GM23338 (cell line): ENCODE data around the gene IL36RN. TPM values are rescaled to one million over a fixed set of nuclear protein-coding genes. Genes with fewer than 3 reads are reported as not detected.

Experiments
- ATAC-seq: fragments of 200-7000 bp; cut with Tn5 transposase; 3 replicates; pipeline ENCODE4 v1.9.1; 2020
- DNase-seq: peaks from one replicate; pipeline ENCODE4 v3.0.0-alpha.2; 2015; ENCODE audit warnings: low spot score
- H2AFZ ChIP-seq: fragments of 200-600 bp; sonication (generic); 2 replicates; pipeline ENCODE4 v1.8.0; 2016; ENCODE audit warnings: antibody characterized with exemption, mild to moderate bottlenecking, moderate library complexity
- H3F3A ChIP-seq: fragments of 200-600 bp; sonication (generic); replicated peaks from 2 replicates; pipeline ENCODE4 v1.8.0; 2017; ENCODE audit warnings: antibody characterized with exemption, mixed run types, low read depth
- H3K27ac ChIP-seq: fragments of 200-600 bp; sonication (generic); 2 replicates; pipeline ENCODE4 v1.6.1; 2016; ENCODE audit warnings: low read depth
- H3K27me3 ChIP-seq: fragments of 200-600 bp; sonication (generic); 2 replicates; pipeline ENCODE4 v1.8.0; 2016; ENCODE audit warnings: mild to moderate bottlenecking, mixed run types, moderate library complexity; ENCODE audit not compliant: insufficient read depth
- H3K36me3 ChIP-seq: fragments of 200-600 bp; sonication (generic); 2 replicates; pipeline ENCODE4 v1.8.0; 2016; ENCODE audit warnings: mild to moderate bottlenecking; ENCODE audit not compliant: insufficient read depth
- H3K4me1 ChIP-seq: fragments of 200-600 bp; sonication (generic); 2 replicates; pipeline ENCODE4 v1.8.0; 2016; ENCODE audit warnings: mild to moderate bottlenecking, moderate library complexity; ENCODE audit not compliant: insufficient read depth
- H3K4me2 ChIP-seq: fragments of 200-600 bp; sonication (generic); 2 replicates; pipeline ENCODE4 v1.7.1; 2017; ENCODE audit warnings: mixed run types
- H3K4me3 ChIP-seq: fragments of 200-600 bp; sonication (generic); 2 replicates; pipeline ENCODE4 v1.6.1; 2016; ENCODE audit warnings: mixed run types
- H3K79me2 ChIP-seq: fragments of 200-600 bp; sonication (generic); replicated peaks from 2 replicates; pipeline ENCODE4 v1.8.0; 2017; ENCODE audit warnings: mild to moderate bottlenecking; ENCODE audit not compliant: insufficient read depth
- H3K9me2 ChIP-seq: fragments of 200-600 bp; sonication (generic); 2 replicates; pipeline ENCODE4 v1.8.0; 2017; ENCODE audit not compliant: insufficient read depth
- H4K20me1 ChIP-seq: fragments of 200-600 bp; sonication (generic); replicated peaks from 2 replicates; pipeline ENCODE4 v1.8.0; 2017; ENCODE audit warnings: mild to moderate bottlenecking; ENCODE audit not compliant: insufficient read depth
- H3K27ac Mint-ChIP-seq: 2 replicates; pipeline ENCODE4 v1.8.0; 2020; ENCODE audit warnings: inconsistent platforms, mild to moderate bottlenecking, moderate library complexity, mixed read lengths
- H3K27me3 Mint-ChIP-seq: 3 replicates; pipeline ENCODE4 v1.8.0; 2022; ENCODE audit warnings: low read depth, mild to moderate bottlenecking, moderate library complexity, mixed read lengths, inconsistent platforms; ENCODE audit not compliant: insufficient read depth, poor library complexity
- H3K36me3 Mint-ChIP-seq: 3 replicates; pipeline ENCODE4 v1.8.0; 2021; ENCODE audit warnings: low read depth, mild to moderate bottlenecking, inconsistent platforms, moderate library complexity, mixed read lengths
- H3K4me1 Mint-ChIP-seq: 3 replicates; pipeline ENCODE4 v1.8.0; 2020; ENCODE audit warnings: mild to moderate bottlenecking, inconsistent platforms, mixed read lengths
- H3K4me3 Mint-ChIP-seq: 3 replicates; pipeline ENCODE4 v1.8.0; 2021; ENCODE audit warnings: moderate library complexity, mild to moderate bottlenecking, inconsistent platforms, mixed read lengths
- H3K9me3 Mint-ChIP-seq: 3 replicates; pipeline ENCODE4 v1.8.0; 2020; ENCODE audit warnings: moderate library complexity, mild to moderate bottlenecking, inconsistent platforms, mixed read lengths
- CREB1 ChIP-seq: fragments of 250-450 bp; sonication (Bioruptor Pico); IDR thresholded peaks from 2 replicates; pipeline ENCODE4 v1.5.0; 2020; ENCODE audit warnings: low read depth, mild to moderate bottlenecking, moderate library complexity
- CTCF ChIP-seq, 2 experiments: fragments of 200-600 bp in 1 of 2; sonication (generic) in 1 of 2; conservative IDR thresholded peaks; 2 replicates each; pipeline versions ENCODE4 v1.5.1 to v1.6.1; 2016 to 2017; ENCODE audit warnings: antibody characterized with exemption in 2 of 2, low read depth in 2 of 2, mild to moderate bottlenecking in 2 of 2, moderate library complexity in 1 of 2
- ETS1 ChIP-seq: IDR thresholded peaks from 2 replicates; pipeline ENCODE4 v1.6.1; 2016; ENCODE audit warnings: antibody characterized with exemption
- EZH2 ChIP-seq: fragments of 200-600 bp; sonication (generic); IDR thresholded peaks from one replicate; pipeline ENCODE4 v1.8.0; 2017; ENCODE audit warnings: antibody characterized with exemption, mild to moderate bottlenecking, low read depth; ENCODE audit not compliant: unreplicated experiment
- EZH2phosphoT487 ChIP-seq: fragments of 200-600 bp; sonication (generic); IDR thresholded peaks from one replicate; pipeline ENCODE4 v1.8.1; 2018; ENCODE audit warnings: antibody characterized with exemption; ENCODE audit not compliant: unreplicated experiment
- JUNB ChIP-seq: IDR thresholded peaks from one replicate; pipeline ENCODE4 v1.6.1; 2016; ENCODE audit warnings: antibody characterized with exemption; ENCODE audit not compliant: unreplicated experiment
- NANOG ChIP-seq: IDR thresholded peaks from 2 replicates; pipeline ENCODE4 v1.6.1; 2016; ENCODE audit warnings: antibody characterized with exemption, borderline replicate concordance
- POLR2AphosphoS5 ChIP-seq: IDR thresholded peaks from 2 replicates; pipeline ENCODE4 v1.6.1; 2016; ENCODE audit warnings: antibody characterized with exemption, low read depth
- REST ChIP-seq: IDR thresholded peaks from one replicate; pipeline ENCODE4 v1.6.1; 2018; ENCODE audit warnings: antibody characterized with exemption; ENCODE audit not compliant: unreplicated experiment
- STAT1 ChIP-seq: IDR thresholded peaks from one replicate; pipeline ENCODE4 v1.6.1; 2016; ENCODE audit warnings: antibody characterized with exemption; ENCODE audit not compliant: unreplicated experiment
- ZNF114 ChIP-seq: fragments of 250-450 bp; sonication (Bioruptor Pico); IDR thresholded peaks from 2 replicates; pipeline ENCODE4 v1.5.0; 2020; ENCODE audit warnings: mild to moderate bottlenecking, moderate library complexity
- ZNF462 ChIP-seq: fragments of 250-450 bp; sonication (Bioruptor Pico); IDR thresholded peaks from 2 replicates; pipeline ENCODE4 v1.5.0; 2020; ENCODE audit warnings: mild to moderate bottlenecking, moderate library complexity
- polyA plus RNA-seq: library from polyadenylated mRNA; unstranded; fragments of >200 nt; fragmentation: Nextera tagmentation; extraction: Ambion mirVana; gene quantifications from 2 replicates; pipeline ENCODE4 v1.2.1, GENCODE V29; 2016
- total RNA-seq: library from RNA; depleted of rRNA; stranded (reverse); fragments of >200 nt; shearing (Covaris generic); gene quantifications from 2 replicates; pipeline ENCODE4 v1.2.3, GENCODE V29; 2014

IL36RN gene
- total and polyA plus RNA-seq, 2 experiments from 2014 or later: not detected

- no peak for TF ChIP-seq ZNF462
- no peak for TF ChIP-seq CREB1
- no peak for TF ChIP-seq STAT1
- TF ChIP-seq JUNB: no peak
- no peak for TF ChIP-seq POLR2AphosphoS5
Observed at GRCh38 chr2:113105047-113105785, 46.2 kb downstream of the IL36RN start (continued).

- H3K9me2 ChIP-seq: peaks cover 17% of the 10 kb centered on the region
- H3K79me2 ChIP-seq: no peaks in the 10 kb centered on the region
- Mint-ChIP-seq H3K4me1 (peaks cover 2% of the 10 kb centered on the region; the same call in 1 of the 3 replicates), H3K4me3 (no peak overlapping the region), H3K9me3 (no peaks in the 10 kb centered on the region), H3K27ac (no peak overlapping the region), H3K36me3 (no peaks in the 10 kb centered on the region), H3K27me3 (no peaks in the 10 kb centered on the region)
- no peak overlapping the region for H3K4me3 ChIP-seq
- H3K27ac ChIP-seq: no peak overlapping the region
- no peaks in the 10 kb centered on the region for H3F3A ChIP-seq
- no peak for ATAC-seq
- no peaks in the 10 kb centered on the region for H4K20me1 ChIP-seq
- H3K36me3 ChIP-seq: no peaks in the 10 kb centered on the region
- H3K4me2 ChIP-seq: no peak overlapping the region
- no peaks in the 10 kb centered on the region for H3K27me3 ChIP-seq
- peaks cover 9% of the 10 kb centered on the region; the same call in 1 of the 2 replicates for H3K4me1 ChIP-seq
- no peak overlapping the region for H2AFZ ChIP-seq
- DNase-seq: no peak
- TF ChIP-seq CREB1 (no peak), CTCF (conservative IDR thresholded peaks at IDR 0.05; ENCODE audit: low read depth in 2 of 2) (no peak), NANOG (no peak), EZH2phosphoT487 (no peak), ZNF114 (CRISPR knock-in tag) (no peak), POLR2AphosphoS5 (no peak), REST (no peak), ETS1 (no peak), JUNB (no peak), EZH2 (no peak), STAT1 (no peak)
Observed at GRCh38 chr2:113111121-113111520, 52.1 kb downstream of the IL36RN start.
